ENCODE results near the gene TXNL4B. TPM values are rescaled to one million over a fixed set of nuclear protein-coding genes. Genes with fewer than 3 reads are reported as not detected.
"Not testable (repeated sequence)": the region's sequence is repeated elsewhere in the genome, so short reads cannot be mapped to it uniquely, and the experiment has no call there.

TXNL4B gene
- polyA plus RNA-seq, 4 donors: 11.3 to 22.1 (median 12.1) TPM

GRCh38 chr16:72098936-72099335 lies 5.5 kb upstream of the TXNL4B start:
- no peaks in the 10 kb centered on the region for H3K27me3 ChIP-seq (ENCODE audit: control insufficient read depth in 3 of 3, insufficient read depth in 3 of 3, low read length in 3 of 3)

GRCh38 chr16:72094266-72094610 lies 818 bp upstream of the TXNL4B start:
- Histone ChIP-seq H3K27ac (ENCODE audit: low read depth in 1 of 3, low read length in 2 of 3) (peak overlapping the region; percentile 91 to 92 (median 92)), H3K36me3 (ENCODE audit: control insufficient read depth in 3 of 3, insufficient read depth in 2 of 3, low read depth in 1 of 3, low read length in 3 of 3) (peaks cover 7 to 32% (median 17%) of the 10 kb centered on the region in 3 donors), H3K27me3 (ENCODE audit: control insufficient read depth in 3 of 3, insufficient read depth in 3 of 3, low read length in 3 of 3) (no peaks in the 10 kb centered on the region), H3K9me3 (ENCODE audit: control insufficient read depth in 2 of 2, insufficient read depth in 1 of 2, low read depth in 1 of 2, low read length in 1 of 2) (no peaks in the 10 kb centered on the region), H3K4me1 (ENCODE audit: control insufficient read depth in 3 of 3, insufficient read depth in 2 of 3, low read depth in 1 of 3, low read length in 2 of 3) (peaks cover 2 to 17% (median 11%) of the 10 kb centered on the region in 3 donors), H3K4me3 (ENCODE audit: low read depth in 1 of 3, low read length in 3 of 3) (peak overlapping the region; percentile 59 to 79 (median 76))
- FAIRE-seq (no peak), DNase-seq (no peak)
- WGBS, 3 donors: 0 to 2% (median 1%) methylated on average over 11 of the region's 11 CpGs

More at GRCh38 chr16:72098936-72099335, 5.5 kb upstream of the TXNL4B start:
- FAIRE-seq (no peak), DNase-seq (no peak)
- no peaks in the 10 kb centered on the region for H3K9me3 ChIP-seq (ENCODE audit: control insufficient read depth in 2 of 2, insufficient read depth in 1 of 2, low read depth in 1 of 2, low read length in 1 of 2)
- peaks cover 19 to 69% (median 36%) of the 10 kb centered on the region in 3 donors for H3K36me3 ChIP-seq (ENCODE audit: control insufficient read depth in 3 of 3, insufficient read depth in 2 of 3, low read depth in 1 of 3, low read length in 3 of 3)
- H3K4me3 ChIP-seq (ENCODE audit: low read depth in 1 of 3, low read length in 3 of 3): no peak overlapping the region
- H3K27ac ChIP-seq (ENCODE audit: low read depth in 1 of 3, low read length in 2 of 3): no peak overlapping the region
- H3K4me1 ChIP-seq (ENCODE audit: control insufficient read depth in 3 of 3, insufficient read depth in 2 of 3, low read depth in 1 of 3, low read length in 2 of 3): peaks cover 2 to 9% (median 6%) of the 10 kb centered on the region in 3 donors
- 77 to 87% (median 86%) methylated on average over 15 of the region's 15 CpGs for WGBS, 3 donors

- Histone ChIP-seq H3K9me3 (ENCODE audit: control insufficient read depth in 2 of 2, insufficient read depth in 1 of 2, low read depth in 1 of 2, low read length in 1 of 2) (no peaks in the 10 kb centered on the region), H3K36me3 (ENCODE audit: control insufficient read depth in 3 of 3, insufficient read depth in 2 of 3, low read depth in 1 of 3, low read length in 3 of 3) (peaks cover 9 to 21% (median 15%) of the 10 kb centered on the region in 3 donors), H3K27me3 (ENCODE audit: control insufficient read depth in 3 of 3, insufficient read depth in 3 of 3, low read length in 3 of 3) (no peaks in the 10 kb centered on the region), H3K4me1 (ENCODE audit: control insufficient read depth in 3 of 3, insufficient read depth in 2 of 3, low read depth in 1 of 3, low read length in 2 of 3) (peaks cover 2 to 17% (median 11%) of the 10 kb centered on the region in 3 donors), H3K27ac (ENCODE audit: low read depth in 1 of 3, low read length in 2 of 3) (peak overlapping the region; percentile 33 to 92 (median 84)), H3K4me3 (ENCODE audit: low read depth in 1 of 3, low read length in 3 of 3) (peak overlapping the region; percentile 59 to 81 (median 79))
- FAIRE-seq (no peak), DNase-seq (peak in 1 of 2 donors; percentile 58)
- 0% methylated on average over 18 to 22 of the region's 22 CpGs for WGBS, 3 donors
These were observed 480 bp downstream of the TXNL4B start for GRCh38 chr16:72092832-72093447.

GRCh38 chr16:72091217-72091616 lies 2.2 kb downstream of the TXNL4B start:
- FAIRE-seq (no peak), DNase-seq (peak; percentile 54 to 75)
- peaks cover 7 to 17% (median 13%) of the 10 kb centered on the region in 3 donors for H3K36me3 ChIP-seq (ENCODE audit: control insufficient read depth in 3 of 3, insufficient read depth in 2 of 3, low read depth in 1 of 3, low read length in 3 of 3)
- H3K27me3 ChIP-seq (ENCODE audit: control insufficient read depth in 3 of 3, insufficient read depth in 3 of 3, low read length in 3 of 3): no peaks in the 10 kb centered on the region
- 20 to 74% (median 48%) methylated on average over 2 to 3 of the region's 3 CpGs for WGBS, 3 donors
- peaks cover 2 to 17% (median 11%) of the 10 kb centered on the region in 3 donors for H3K4me1 ChIP-seq (ENCODE audit: control insufficient read depth in 3 of 3, insufficient read depth in 2 of 3, low read depth in 1 of 3, low read length in 2 of 3)
- no peaks in the 10 kb centered on the region for H3K9me3 ChIP-seq (ENCODE audit: control insufficient read depth in 2 of 2, insufficient read depth in 1 of 2, low read depth in 1 of 2, low read length in 1 of 2)
- no peak overlapping the region for H3K4me3 ChIP-seq (ENCODE audit: low read depth in 1 of 3, low read length in 3 of 3)
- no peak overlapping the region for H3K27ac ChIP-seq (ENCODE audit: low read depth in 1 of 3, low read length in 2 of 3)

GRCh38 chr16:72085002-72085401 lies 8.4 kb downstream of the TXNL4B start:
- Histone ChIP-seq H3K4me3 (ENCODE audit: low read depth in 1 of 3, low read length in 3 of 3) (no peak overlapping the region), H3K4me1 (ENCODE audit: control insufficient read depth in 3 of 3, insufficient read depth in 2 of 3, low read depth in 1 of 3, low read length in 2 of 3) (no peaks in the 10 kb centered on the region), H3K36me3 (ENCODE audit: control insufficient read depth in 3 of 3, insufficient read depth in 2 of 3, low read depth in 1 of 3, low read length in 3 of 3) (peaks cover 10 to 28% (median 21%) of the 10 kb centered on the region in 3 donors), H3K27me3 (ENCODE audit: control insufficient read depth in 3 of 3, insufficient read depth in 3 of 3, low read length in 3 of 3) (no peaks in the 10 kb centered on the region), H3K9me3 (ENCODE audit: control insufficient read depth in 2 of 2, insufficient read depth in 1 of 2, low read depth in 1 of 2, low read length in 1 of 2) (peaks cover 0 to 12% of the 10 kb centered on the region in 2 donors), H3K27ac (ENCODE audit: low read depth in 1 of 3, low read length in 2 of 3) (no peak overlapping the region)
- DNase-seq: no peak
- no peak for FAIRE-seq
- WGBS, 3 donors: 96 to 98% (median 97%) methylated on average over 2 of the region's 2 CpGs

GRCh38 chr16:72084445-72084844 lies 9.0 kb downstream of the TXNL4B start:
- no peak overlapping the region for H3K4me3 ChIP-seq (ENCODE audit: low read depth in 1 of 3, low read length in 3 of 3)
- no peaks in the 10 kb centered on the region for H3K27me3 ChIP-seq (ENCODE audit: control insufficient read depth in 3 of 3, insufficient read depth in 3 of 3, low read length in 3 of 3)
- FAIRE-seq (no peak), DNase-seq (no peak)
- H3K27ac ChIP-seq (ENCODE audit: low read depth in 1 of 3, low read length in 2 of 3): no peak overlapping the region
- peaks cover 0 to 12% of the 10 kb centered on the region in 2 donors for H3K9me3 ChIP-seq (ENCODE audit: control insufficient read depth in 2 of 2, insufficient read depth in 1 of 2, low read depth in 1 of 2, low read length in 1 of 2)
- 97 to 99% (median 99%) methylated on average over 10 of the region's 10 CpGs for WGBS, 3 donors
- no peaks in the 10 kb centered on the region for H3K4me1 ChIP-seq (ENCODE audit: control insufficient read depth in 3 of 3, insufficient read depth in 2 of 3, low read depth in 1 of 3, low read length in 2 of 3)
- peaks cover 8 to 24% (median 16%) of the 10 kb centered on the region in 3 donors for H3K36me3 ChIP-seq (ENCODE audit: control insufficient read depth in 3 of 3, insufficient read depth in 2 of 3, low read depth in 1 of 3, low read length in 3 of 3)

GRCh38 chr16:72083778-72084404 lies 9.5 kb downstream of the TXNL4B start:
- FAIRE-seq (no peak), DNase-seq (no peak)
- Histone ChIP-seq H3K4me1 (ENCODE audit: control insufficient read depth in 3 of 3, insufficient read depth in 2 of 3, low read depth in 1 of 3, low read length in 2 of 3) (no peaks in the 10 kb centered on the region), H3K36me3 (ENCODE audit: control insufficient read depth in 3 of 3, insufficient read depth in 2 of 3, low read depth in 1 of 3, low read length in 3 of 3) (peaks cover 5 to 24% (median 12%) of the 10 kb centered on the region in 3 donors), H3K27ac (ENCODE audit: low read depth in 1 of 3, low read length in 2 of 3) (no peak overlapping the region), H3K9me3 (ENCODE audit: control insufficient read depth in 2 of 2, insufficient read depth in 1 of 2, low read depth in 1 of 2, low read length in 1 of 2) (peaks cover 0 to 12% of the 10 kb centered on the region in 2 donors), H3K4me3 (ENCODE audit: low read depth in 1 of 3, low read length in 3 of 3) (no peak overlapping the region), H3K27me3 (ENCODE audit: control insufficient read depth in 3 of 3, insufficient read depth in 3 of 3, low read length in 3 of 3) (no peaks in the 10 kb centered on the region)
- 11 to 41% (median 29%) methylated on average over 3 of the region's 3 CpGs for WGBS, 3 donors

GRCh38 chr16:72076991-72077706 lies 16.3 kb downstream of the TXNL4B start:
- not testable (repeated sequence) for H3K27ac ChIP-seq (ENCODE audit: low read depth in 1 of 3, low read length in 2 of 3); FAIRE-seq; H3K27me3 ChIP-seq (ENCODE audit: control insufficient read depth in 3 of 3, insufficient read depth in 3 of 3, low read length in 3 of 3); DNase-seq; H3K4me1 ChIP-seq (ENCODE audit: control insufficient read depth in 3 of 3, insufficient read depth in 2 of 3, low read depth in 1 of 3, low read length in 2 of 3); H3K36me3 ChIP-seq (ENCODE audit: control insufficient read depth in 3 of 3, insufficient read depth in 2 of 3, low read depth in 1 of 3, low read length in 3 of 3); H3K4me3 ChIP-seq (ENCODE audit: low read depth in 1 of 3, low read length in 3 of 3); H3K9me3 ChIP-seq (ENCODE audit: control insufficient read depth in 2 of 2, insufficient read depth in 1 of 2, low read depth in 1 of 2, low read length in 1 of 2)
- WGBS, 3 donors: 67 to 89% (median 76%) methylated on average over 2 of the region's 5 CpGs
